ENCODE measurements around the gene ERICH6B.

ERICH6B gene

GRCh38 chr13:45602183-45603170, 13.1 kb downstream of the ERICH6B start:
- Histone ChIP-seq H3K4me3 (ENCODE audit: low read depth in 1 of 2, low read length in 2 of 2) (no peak overlapping the region), H3K9me3 (ENCODE audit: control insufficient read depth in 1 of 2, low read length in 2 of 2) (no peaks in the 10 kb centered on the region), H3K27ac (ENCODE audit: low read depth, low read length) (no peak overlapping the region), H3K27me3 (ENCODE audit: control insufficient read depth in 1 of 2, insufficient read depth in 2 of 2, low read length in 2 of 2) (no peaks in the 10 kb centered on the region), H3K36me3 (ENCODE audit: control insufficient read depth in 1 of 2, insufficient read depth in 2 of 2, low read length in 2 of 2) (no peaks in the 10 kb centered on the region), H3K9ac (ENCODE audit: low read depth in 1 of 2, low read length in 2 of 2) (no peak overlapping the region), H3K4me1 (ENCODE audit: control insufficient read depth in 1 of 2, insufficient read depth in 2 of 2, low read length in 2 of 2) (no peaks in the 10 kb centered on the region)

GRCh38 chr13:45601680-45602079, 13.9 kb downstream of the ERICH6B start:
- Histone ChIP-seq H3K27me3 (ENCODE audit: control insufficient read depth in 1 of 2, insufficient read depth in 2 of 2, low read length in 2 of 2) (no peaks in the 10 kb centered on the region), H3K36me3 (ENCODE audit: control insufficient read depth in 1 of 2, insufficient read depth in 2 of 2, low read length in 2 of 2) (no peaks in the 10 kb centered on the region), H3K4me3 (ENCODE audit: low read depth in 1 of 2, low read length in 2 of 2) (no peak overlapping the region), H3K4me1 (ENCODE audit: control insufficient read depth in 1 of 2, insufficient read depth in 2 of 2, low read length in 2 of 2) (no peaks in the 10 kb centered on the region), H3K9me3 (ENCODE audit: control insufficient read depth in 1 of 2, low read length in 2 of 2) (no peaks in the 10 kb centered on the region), H3K9ac (ENCODE audit: low read depth in 1 of 2, low read length in 2 of 2) (no peak overlapping the region), H3K27ac (ENCODE audit: low read depth, low read length) (no peak overlapping the region)

- Histone ChIP-seq H3K36me3 (ENCODE audit: control insufficient read depth in 1 of 2, insufficient read depth in 2 of 2, low read length in 2 of 2) (no peaks in the 10 kb centered on the region), H3K9ac (ENCODE audit: low read depth in 1 of 2, low read length in 2 of 2) (no peak overlapping the region), H3K4me1 (ENCODE audit: control insufficient read depth in 1 of 2, insufficient read depth in 2 of 2, low read length in 2 of 2) (no peaks in the 10 kb centered on the region), H3K27ac (ENCODE audit: low read depth, low read length) (no peak overlapping the region), H3K9me3 (ENCODE audit: control insufficient read depth in 1 of 2, low read length in 2 of 2) (no peaks in the 10 kb centered on the region), H3K4me3 (ENCODE audit: low read depth in 1 of 2, low read length in 2 of 2) (no peak overlapping the region), H3K27me3 (ENCODE audit: control insufficient read depth in 1 of 2, insufficient read depth in 2 of 2, low read length in 2 of 2) (no peaks in the 10 kb centered on the region)
Measured at GRCh38 chr13:45598597-45598996, 16.9 kb downstream of the ERICH6B start.

- H3K27me3 ChIP-seq (ENCODE audit: control insufficient read depth in 1 of 2, insufficient read depth in 2 of 2, low read length in 2 of 2), result no peaks in the 10 kb centered on the region
- no peaks in the 10 kb centered on the region for H3K36me3 ChIP-seq (ENCODE audit: control insufficient read depth in 1 of 2, insufficient read depth in 2 of 2, low read length in 2 of 2)
Measured at GRCh38 chr13:45596800-45597475, 18.6 kb downstream of the ERICH6B start.

GRCh38 chr13:45595965-45596364, 19.6 kb downstream of the ERICH6B start:
- Histone ChIP-seq H3K36me3 (ENCODE audit: control insufficient read depth in 1 of 2, insufficient read depth in 2 of 2, low read length in 2 of 2) (no peaks in the 10 kb centered on the region), H3K27ac (ENCODE audit: low read depth, low read length) (no peak overlapping the region), H3K9me3 (ENCODE audit: control insufficient read depth in 1 of 2, low read length in 2 of 2) (no peaks in the 10 kb centered on the region), H3K27me3 (ENCODE audit: control insufficient read depth in 1 of 2, insufficient read depth in 2 of 2, low read length in 2 of 2) (no peaks in the 10 kb centered on the region), H3K4me1 (ENCODE audit: control insufficient read depth in 1 of 2, insufficient read depth in 2 of 2, low read length in 2 of 2) (no peaks in the 10 kb centered on the region), H3K9ac (ENCODE audit: low read depth in 1 of 2, low read length in 2 of 2) (no peak overlapping the region), H3K4me3 (ENCODE audit: low read depth in 1 of 2, low read length in 2 of 2) (no peak overlapping the region)

More at GRCh38 chr13:45596800-45597475, 18.6 kb downstream of the ERICH6B start:
- Histone ChIP-seq H3K4me1 (ENCODE audit: control insufficient read depth in 1 of 2, insufficient read depth in 2 of 2, low read length in 2 of 2) (no peaks in the 10 kb centered on the region), H3K9ac (ENCODE audit: low read depth in 1 of 2, low read length in 2 of 2) (no peak overlapping the region), H3K9me3 (ENCODE audit: control insufficient read depth in 1 of 2, low read length in 2 of 2) (no peaks in the 10 kb centered on the region), H3K27ac (ENCODE audit: low read depth, low read length) (no peak overlapping the region), H3K4me3 (ENCODE audit: low read depth in 1 of 2, low read length in 2 of 2) (no peak overlapping the region)

- H3K36me3 ChIP-seq (ENCODE audit: control insufficient read depth in 1 of 2, insufficient read depth in 2 of 2, low read length in 2 of 2), result no peaks in the 10 kb centered on the region
Measured at GRCh38 chr13:45594764-45595163, 20.8 kb downstream of the ERICH6B start.

GRCh38 chr13:45594227-45594626, 21.3 kb downstream of the ERICH6B start:
- no peaks in the 10 kb centered on the region for H3K36me3 ChIP-seq (ENCODE audit: control insufficient read depth in 1 of 2, insufficient read depth in 2 of 2, low read length in 2 of 2)
- H3K9me3 ChIP-seq (ENCODE audit: control insufficient read depth in 1 of 2, low read length in 2 of 2), result no peaks in the 10 kb centered on the region
- no peaks in the 10 kb centered on the region for H3K4me1 ChIP-seq (ENCODE audit: control insufficient read depth in 1 of 2, insufficient read depth in 2 of 2, low read length in 2 of 2)
- H3K27me3 ChIP-seq (ENCODE audit: control insufficient read depth in 1 of 2, insufficient read depth in 2 of 2, low read length in 2 of 2), result no peaks in the 10 kb centered on the region
- no peak overlapping the region for H3K9ac ChIP-seq (ENCODE audit: low read depth in 1 of 2, low read length in 2 of 2)
- H3K4me3 ChIP-seq (ENCODE audit: low read depth in 1 of 2, low read length in 2 of 2), result no peak overlapping the region
- H3K27ac ChIP-seq (ENCODE audit: low read depth, low read length), result no peak overlapping the region

More at GRCh38 chr13:45594764-45595163, 20.8 kb downstream of the ERICH6B start:
- H3K4me3 ChIP-seq (ENCODE audit: low read depth in 1 of 2, low read length in 2 of 2), result no peak overlapping the region
- no peaks in the 10 kb centered on the region for H3K9me3 ChIP-seq (ENCODE audit: control insufficient read depth in 1 of 2, low read length in 2 of 2)
- no peaks in the 10 kb centered on the region for H3K4me1 ChIP-seq (ENCODE audit: control insufficient read depth in 1 of 2, insufficient read depth in 2 of 2, low read length in 2 of 2)
- no peaks in the 10 kb centered on the region for H3K27me3 ChIP-seq (ENCODE audit: control insufficient read depth in 1 of 2, insufficient read depth in 2 of 2, low read length in 2 of 2)
- no peak overlapping the region for H3K27ac ChIP-seq (ENCODE audit: low read depth, low read length)
- H3K9ac ChIP-seq (ENCODE audit: low read depth in 1 of 2, low read length in 2 of 2), result no peak overlapping the region

GRCh38 chr13:45592758-45593157, 22.8 kb downstream of the ERICH6B start:
- Histone ChIP-seq H3K9ac (ENCODE audit: low read depth in 1 of 2, low read length in 2 of 2) (no peak overlapping the region), H3K27me3 (ENCODE audit: control insufficient read depth in 1 of 2, insufficient read depth in 2 of 2, low read length in 2 of 2) (no peaks in the 10 kb centered on the region), H3K9me3 (ENCODE audit: control insufficient read depth in 1 of 2, low read length in 2 of 2) (no peaks in the 10 kb centered on the region), H3K4me3 (ENCODE audit: low read depth in 1 of 2, low read length in 2 of 2) (no peak overlapping the region), H3K4me1 (ENCODE audit: control insufficient read depth in 1 of 2, insufficient read depth in 2 of 2, low read length in 2 of 2) (no peaks in the 10 kb centered on the region), H3K36me3 (ENCODE audit: control insufficient read depth in 1 of 2, insufficient read depth in 2 of 2, low read length in 2 of 2) (no peaks in the 10 kb centered on the region), H3K27ac (ENCODE audit: low read depth, low read length) (no peak overlapping the region)

GRCh38 chr13:45590066-45590465, 25.5 kb downstream of the ERICH6B start:
- H3K36me3 ChIP-seq (ENCODE audit: control insufficient read depth in 1 of 2, insufficient read depth in 2 of 2, low read length in 2 of 2), result no peaks in the 10 kb centered on the region
- no peak overlapping the region for H3K9ac ChIP-seq (ENCODE audit: low read depth in 1 of 2, low read length in 2 of 2)
- no peak overlapping the region for H3K4me3 ChIP-seq (ENCODE audit: low read depth in 1 of 2, low read length in 2 of 2)
- H3K9me3 ChIP-seq (ENCODE audit: control insufficient read depth in 1 of 2, low read length in 2 of 2), result no peaks in the 10 kb centered on the region
- no peaks in the 10 kb centered on the region for H3K4me1 ChIP-seq (ENCODE audit: control insufficient read depth in 1 of 2, insufficient read depth in 2 of 2, low read length in 2 of 2)
- H3K27me3 ChIP-seq (ENCODE audit: control insufficient read depth in 1 of 2, insufficient read depth in 2 of 2, low read length in 2 of 2), result no peaks in the 10 kb centered on the region
- H3K27ac ChIP-seq (ENCODE audit: low read depth, low read length), result no peak overlapping the region

GRCh38 chr13:45587897-45588296, 27.6 kb downstream of the ERICH6B start:
- H3K27ac ChIP-seq (ENCODE audit: low read depth, low read length), result no peak overlapping the region
- H3K4me3 ChIP-seq (ENCODE audit: low read depth in 1 of 2, low read length in 2 of 2), result no peak overlapping the region
- no peaks in the 10 kb centered on the region for H3K4me1 ChIP-seq (ENCODE audit: control insufficient read depth in 1 of 2, insufficient read depth in 2 of 2, low read length in 2 of 2)
- H3K36me3 ChIP-seq (ENCODE audit: control insufficient read depth in 1 of 2, insufficient read depth in 2 of 2, low read length in 2 of 2), result no peaks in the 10 kb centered on the region
- H3K9me3 ChIP-seq (ENCODE audit: control insufficient read depth in 1 of 2, low read length in 2 of 2), result no peaks in the 10 kb centered on the region
- no peak overlapping the region for H3K9ac ChIP-seq (ENCODE audit: low read depth in 1 of 2, low read length in 2 of 2)
- no peaks in the 10 kb centered on the region for H3K27me3 ChIP-seq (ENCODE audit: control insufficient read depth in 1 of 2, insufficient read depth in 2 of 2, low read length in 2 of 2)
